ENCODE data around the gene NRF1. TPM values are rescaled to one million over a fixed set of nuclear protein-coding genes. Genes with fewer than 3 reads are reported as not detected.
"Not testable (repeated sequence)": the region's sequence is repeated elsewhere in the genome, so short reads cannot be mapped to it uniquely, and the experiment has no call there.

NRF1 gene
- total RNA-seq, 1 experiment from 2014 or later = 6.7 TPM

GRCh38 chr7:129794461-129794860 is 182.9 kb downstream of the NRF1 start:
- DNase-seq (ENCODE audit: low read depth, low spot score); in situ Hi-C loops (cut with HindIII; ENCODE audit: low pct_unique_long_range_greater_than_20kb, low sequenced_read_pairs): not testable (repeated sequence)

GRCh38 chr7:129796186-129796775 is 184.8 kb downstream of the NRF1 start:
- DNase-seq (ENCODE audit: low read depth, low spot score) = no peak
- in situ Hi-C loops (cut with HindIII; ENCODE audit: low pct_unique_long_range_greater_than_20kb, low sequenced_read_pairs) = no loop called here

GRCh38 chr7:129797214-129797789 is 185.8 kb downstream of the NRF1 start:
- no peak for DNase-seq (ENCODE audit: low read depth, low spot score)
- in situ Hi-C loops (cut with HindIII; ENCODE audit: low pct_unique_long_range_greater_than_20kb, low sequenced_read_pairs) = no loop called here

GRCh38 chr7:129798616-129799349 is 187.3 kb downstream of the NRF1 start:
- in situ Hi-C loops (cut with HindIII; ENCODE audit: low pct_unique_long_range_greater_than_20kb, low sequenced_read_pairs) = no loop called here
- DNase-seq (ENCODE audit: low read depth, low spot score) = no peak

GRCh38 chr7:129799350-129799955 is 187.9 kb downstream of the NRF1 start:
- in situ Hi-C loops (cut with HindIII; ENCODE audit: low pct_unique_long_range_greater_than_20kb, low sequenced_read_pairs) = no loop called here
- DNase-seq (ENCODE audit: low read depth, low spot score) = no peak

- in situ Hi-C loops (cut with HindIII; ENCODE audit: low pct_unique_long_range_greater_than_20kb, low sequenced_read_pairs) = loop anchor here (25.0 kb wide), 1 partner anchor 114 kb away; no protein-coding TSS in a partner anchor
- no peak for DNase-seq (ENCODE audit: low read depth, low spot score)
Observed at GRCh38 chr7:129800901-129801300, 189.4 kb downstream of the NRF1 start.

GRCh38 chr7:129801882-129802281 is 190.4 kb downstream of the NRF1 start:
- DNase-seq (ENCODE audit: low read depth, low spot score) = no peak
- in situ Hi-C loops (cut with HindIII; ENCODE audit: low pct_unique_long_range_greater_than_20kb, low sequenced_read_pairs) = loop anchor here (25.0 kb wide), 1 partner anchor 115 kb away; no protein-coding TSS in a partner anchor

GRCh38 chr7:129803546-129804081 is 192.1 kb downstream of the NRF1 start:
- in situ Hi-C loops (cut with HindIII; ENCODE audit: low pct_unique_long_range_greater_than_20kb, low sequenced_read_pairs) = loop anchor here (25.0 kb wide), 1 partner anchor 116 kb away; no protein-coding TSS in a partner anchor
- no peak for DNase-seq (ENCODE audit: low read depth, low spot score)

- in situ Hi-C loops (cut with HindIII; ENCODE audit: low pct_unique_long_range_greater_than_20kb, low sequenced_read_pairs) = loop anchor here (25.0 kb wide), 1 partner anchor 117 kb away; no protein-coding TSS in a partner anchor
- DNase-seq (ENCODE audit: low read depth, low spot score) = no peak
Observed at GRCh38 chr7:129804111-129804889, 192.8 kb downstream of the NRF1 start.

- in situ Hi-C loops (cut with HindIII; ENCODE audit: low pct_unique_long_range_greater_than_20kb, low sequenced_read_pairs) = loop anchor here (25.0 kb wide), 1 partner anchor 118 kb away; no protein-coding TSS in a partner anchor
- DNase-seq (ENCODE audit: low read depth, low spot score) = no peak
Observed at GRCh38 chr7:129804890-129805719, 193.6 kb downstream of the NRF1 start.

Small RNA genes lying within 50 kb of the gene (small RNA-seq; reads per million reads assigned to genes)
- gene MIR182 (11.3 to 4,325 reads per million in 2 experiments), gene MIR183 (1.4 to 392 reads per million in 2 experiments), gene MIR96 (0 to 1.8 reads per million in 2 experiments)

Other genes starting within 250 kb of the NRF1 start
- 12.1 and 12.2 TPM in 2 replicates for gene STRIP2, start 177.3 kb upstream of the NRF1 start, total RNA-seq (2014; rRNA removed; shearing (Covaris generic))
- 0.98 and 1.4 TPM in 2 replicates for gene SMKR1, start 109.2 kb upstream of the NRF1 start, total RNA-seq (2014; rRNA removed; shearing (Covaris generic))

Measured in SK-MEL-5 (cell line).